ENCODE measurements around the gene TMEM190. TPM values are rescaled to one million over a fixed set of nuclear protein-coding genes. Genes with fewer than 3 reads are reported as not detected.
"Not testable (repeated sequence)": the region's sequence is repeated elsewhere in the genome, so short reads cannot be mapped to it uniquely, and the experiment has no call there.

Gene TMEM190
- total RNA-seq, 1 experiment from 2014 or later, result not detected

DNA sequence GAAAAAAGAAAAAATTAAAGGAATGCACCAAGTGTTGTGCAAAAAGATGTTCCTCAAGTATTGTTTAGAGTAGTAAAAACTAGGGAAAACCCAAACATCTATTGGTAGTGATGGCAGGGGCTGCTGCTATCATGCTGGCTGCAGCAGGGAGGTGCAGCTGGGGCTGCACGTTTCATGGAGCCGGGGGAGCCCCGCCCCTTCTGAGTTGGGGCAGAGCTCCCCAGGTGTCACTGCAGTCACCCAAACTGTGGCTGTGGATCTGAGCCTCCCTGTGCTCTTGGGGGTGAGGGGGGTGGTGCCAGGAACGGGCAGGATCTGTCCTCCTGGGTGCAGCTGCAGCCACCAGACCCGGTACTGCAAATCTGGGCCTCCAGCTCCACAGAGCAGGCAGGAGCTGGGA, 42.5 kb downstream of the TMEM190 start:
- no peak for DNase-seq (ENCODE audit: low read depth)

DNA sequence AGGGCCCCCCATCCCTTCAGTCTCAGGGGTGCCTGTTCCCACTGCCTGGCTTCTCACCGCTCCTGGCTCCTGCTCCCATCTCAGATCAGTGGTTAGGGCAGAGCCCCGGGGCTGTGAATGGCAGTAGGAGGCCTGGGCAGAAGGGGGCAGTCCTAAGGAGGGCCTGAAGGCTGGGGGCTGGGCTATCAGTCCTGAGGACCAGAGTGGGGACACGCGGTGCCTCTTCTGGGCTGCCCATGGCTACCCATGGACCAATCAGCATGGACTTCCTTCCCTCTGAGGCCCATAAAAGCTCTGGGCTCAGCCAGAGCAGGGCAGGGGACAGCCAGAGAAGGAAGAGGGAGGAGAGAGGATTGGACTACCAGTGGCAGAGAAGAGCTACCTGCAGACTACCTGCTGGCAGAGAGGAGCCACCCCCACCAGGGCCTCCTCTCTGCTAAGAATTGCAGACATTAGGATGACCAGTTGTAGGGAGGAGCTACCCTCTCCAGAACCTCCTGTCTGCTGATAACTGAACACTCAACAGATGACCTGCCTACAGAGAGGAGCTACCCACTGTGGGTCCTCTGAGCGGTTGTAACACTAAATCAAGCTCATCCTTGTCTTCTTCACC, 43.1 kb downstream of the TMEM190 start:
- DNase-seq (ENCODE audit: low read depth), result no peak

DNA sequence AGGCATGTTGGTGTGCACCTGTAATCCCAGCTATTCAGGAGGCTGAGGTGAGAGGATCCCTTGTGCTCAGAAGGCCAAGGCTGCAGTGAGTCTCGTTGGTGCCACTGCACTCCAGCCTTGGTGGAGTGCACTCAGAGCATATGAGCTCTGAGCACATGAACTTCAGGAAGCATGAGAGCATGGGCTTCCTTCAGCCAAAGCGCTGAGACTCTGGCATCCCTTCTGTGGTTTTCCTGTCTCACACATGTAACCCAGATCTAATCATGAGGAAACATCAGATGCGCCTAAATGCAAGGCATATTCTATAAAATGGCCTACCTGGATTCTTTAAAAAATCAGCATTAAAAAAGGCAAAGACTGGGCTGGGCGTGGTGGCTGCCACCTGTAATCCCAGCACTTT, 44.7 kb downstream of the TMEM190 start:
- DNase-seq (ENCODE audit: low read depth), result not testable (repeated sequence)

- DNase-seq (ENCODE audit: low read depth), result no peak
These were observed 46.8 kb downstream of the TMEM190 start for GRCh38 chr19:55423225-55424005.

- no peak for DNase-seq (ENCODE audit: low read depth)
These were observed 47.9 kb downstream of the TMEM190 start for GRCh38 chr19:55424518-55424917.

- no peak for DNase-seq (ENCODE audit: low read depth)
These were observed 49.4 kb downstream of the TMEM190 start for GRCh38 chr19:55426042-55426441.

Other genes starting within 250 kb of the TMEM190 start
- gene TNNT1, start 227.6 kb upstream of the TMEM190 start, total RNA-seq (2014; rRNA removed; shearing (Covaris generic)), result 22.5 and 23.9 TPM in 2 replicates
- gene TNNI3, start 219.1 kb upstream of the TMEM190 start, total RNA-seq (2014; rRNA removed; shearing (Covaris generic)), result 0.80 TPM in 1 of 2 replicates, not detected in the other
- 3.1 and 7.1 TPM in 2 replicates for gene DNAAF3, start 210.2 kb upstream of the TMEM190 start, total RNA-seq (2014; rRNA removed; shearing (Covaris generic))
- gene SYT5, start 196.5 kb upstream of the TMEM190 start, total RNA-seq (2014; rRNA removed; shearing (Covaris generic)), result 0.12 TPM in 1 of 2 replicates, not detected in the other
- gene PTPRH, start 167.3 kb upstream of the TMEM190 start, total RNA-seq (2014; rRNA removed; shearing (Covaris generic)), result 4.1 and 8.6 TPM in 2 replicates
- 0.95 and 1.8 TPM in 2 replicates for gene TMEM86B, start 148.1 kb upstream of the TMEM190 start, total RNA-seq (2014; rRNA removed; shearing (Covaris generic))
- 26.5 and 38.0 TPM in 2 replicates for gene PPP6R1, start 117.8 kb upstream of the TMEM190 start, total RNA-seq (2014; rRNA removed; shearing (Covaris generic))
- 104 and 113 TPM in 2 replicates for gene HSPBP1, start 96.7 kb upstream of the TMEM190 start, total RNA-seq (2014; rRNA removed; shearing (Covaris generic))
- gene BRSK1, start 92.8 kb upstream of the TMEM190 start, total RNA-seq (2014; rRNA removed; shearing (Covaris generic)), result 6.3 and 9.0 TPM in 2 replicates
- not detected in 2 replicates for gene TMEM150B, start 51.5 kb upstream of the TMEM190 start, total RNA-seq (2014; rRNA removed; shearing (Covaris generic))
- gene KMT5C, start 37.0 kb upstream of the TMEM190 start, total RNA-seq (2014; rRNA removed; shearing (Covaris generic)), result 8.5 and 8.9 TPM in 2 replicates
- gene COX6B2, start 22.1 kb upstream of the TMEM190 start, total RNA-seq (2014; rRNA removed; shearing (Covaris generic)), result not detected in 2 replicates
- gene GARIN5B, start 13.6 kb upstream of the TMEM190 start, total RNA-seq (2014; rRNA removed; shearing (Covaris generic)), result not detected in 2 replicates
- 56.5 and 60.4 TPM in 2 replicates for gene IL11, start 6.4 kb upstream of the TMEM190 start, total RNA-seq (2014; rRNA removed; shearing (Covaris generic))
- 3.3 and 3.9 TPM in 2 replicates for gene TMEM238, start 7.5 kb downstream of the TMEM190 start, total RNA-seq (2014; rRNA removed; shearing (Covaris generic))
- gene RPL28, start 9.1 kb downstream of the TMEM190 start, total RNA-seq (2014; rRNA removed; shearing (Covaris generic)), result 633 and 816 TPM in 2 replicates
- 317 and 338 TPM in 2 replicates for gene UBE2S, start 31.0 kb downstream of the TMEM190 start, total RNA-seq (2014; rRNA removed; shearing (Covaris generic))
- gene SHISA7, start 66.5 kb downstream of the TMEM190 start, total RNA-seq (2014; rRNA removed; shearing (Covaris generic)), result not detected in 2 replicates
- gene ISOC2, start 84.8 kb downstream of the TMEM190 start, total RNA-seq (2014; rRNA removed; shearing (Covaris generic)), result 134 and 140 TPM in 2 replicates
- not detected in 2 replicates for gene C19orf85, start 87.9 kb downstream of the TMEM190 start, total RNA-seq (2014; rRNA removed; shearing (Covaris generic))
- 1.7 and 3.4 TPM in 2 replicates for gene ZNF628, start 99.8 kb downstream of the TMEM190 start, total RNA-seq (2014; rRNA removed; shearing (Covaris generic))
- 22.5 and 23.2 TPM in 2 replicates for gene NAT14, start 108.4 kb downstream of the TMEM190 start, total RNA-seq (2014; rRNA removed; shearing (Covaris generic))
- 1.4 and 2.2 TPM in 2 replicates for gene SSC5D, start 111.6 kb downstream of the TMEM190 start, total RNA-seq (2014; rRNA removed; shearing (Covaris generic))
- gene SBK2, start 160.3 kb downstream of the TMEM190 start, total RNA-seq (2014; rRNA removed; shearing (Covaris generic)), result not detected in 2 replicates
- not detected in 2 replicates for gene SBK3, start 168.7 kb downstream of the TMEM190 start, total RNA-seq (2014; rRNA removed; shearing (Covaris generic))
- 8.8 and 9.8 TPM in 2 replicates for gene ZNF579, start 204.0 kb downstream of the TMEM190 start, total RNA-seq (2014; rRNA removed; shearing (Covaris generic))
- 2.2 and 4.1 TPM in 2 replicates for gene FIZ1, start 222.7 kb downstream of the TMEM190 start, total RNA-seq (2014; rRNA removed; shearing (Covaris generic))
- 6.1 and 8.7 TPM in 2 replicates for gene ZNF524, start 223.5 kb downstream of the TMEM190 start, total RNA-seq (2014; rRNA removed; shearing (Covaris generic))
- 0.15 and 0.80 TPM in 2 replicates for gene ZNF865, start 228.8 kb downstream of the TMEM190 start, total RNA-seq (2014; rRNA removed; shearing (Covaris generic))
- gene ZNF784, start 247.7 kb downstream of the TMEM190 start, total RNA-seq (2014; rRNA removed; shearing (Covaris generic)), result 5.8 and 6.1 TPM in 2 replicates